ENCODE data around the gene ANO3.

DNA sequence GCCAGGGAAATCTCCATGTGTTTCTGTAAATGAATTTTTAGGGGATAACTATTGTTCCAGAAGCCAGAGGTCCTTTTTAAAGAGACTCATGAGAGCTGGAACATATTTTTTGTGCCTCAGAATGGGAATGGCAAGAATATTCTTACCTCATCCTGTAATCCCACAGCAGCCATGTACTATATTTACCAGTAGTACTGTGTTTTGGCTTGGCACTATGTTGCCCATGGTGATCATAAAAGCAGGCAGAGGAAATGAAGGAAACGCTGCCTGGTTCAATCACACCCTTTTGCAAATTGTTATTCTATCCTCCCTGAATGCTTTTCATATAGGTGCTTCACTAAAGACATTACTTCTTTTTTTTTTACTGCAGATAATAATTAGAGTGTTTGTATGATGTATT, 81.0 kb downstream of the ANO3 start:
- TF ChIP-seq EP300 (IDR thresholded peaks at IDR 0.05; ENCODE audit: borderline replicate concordance in 1 of 2, low read depth in 2 of 2, low read length in 2 of 2) (no peak), RAD21 (IDR thresholded peaks at IDR 0.05 in 1 of 2, conservative IDR thresholded peaks at IDR 0.05 in 1 of 2; ENCODE audit: low read depth in 2 of 2, low read length in 2 of 2) (no peak), CEBPB (IDR thresholded peaks at IDR 0.05; ENCODE audit: low read depth, low read length) (no peak), SUZ12 (IDR thresholded peaks at IDR 0.05; ENCODE audit: low read length) (no peak), SIN3A (conservative IDR thresholded peaks at IDR 0.05 in 1 of 2, IDR thresholded peaks at IDR 0.05 in 1 of 2; ENCODE audit: low read depth in 1 of 2, low read length in 2 of 2) (no peak)
- TF ChIP-seq, protein P1, sequence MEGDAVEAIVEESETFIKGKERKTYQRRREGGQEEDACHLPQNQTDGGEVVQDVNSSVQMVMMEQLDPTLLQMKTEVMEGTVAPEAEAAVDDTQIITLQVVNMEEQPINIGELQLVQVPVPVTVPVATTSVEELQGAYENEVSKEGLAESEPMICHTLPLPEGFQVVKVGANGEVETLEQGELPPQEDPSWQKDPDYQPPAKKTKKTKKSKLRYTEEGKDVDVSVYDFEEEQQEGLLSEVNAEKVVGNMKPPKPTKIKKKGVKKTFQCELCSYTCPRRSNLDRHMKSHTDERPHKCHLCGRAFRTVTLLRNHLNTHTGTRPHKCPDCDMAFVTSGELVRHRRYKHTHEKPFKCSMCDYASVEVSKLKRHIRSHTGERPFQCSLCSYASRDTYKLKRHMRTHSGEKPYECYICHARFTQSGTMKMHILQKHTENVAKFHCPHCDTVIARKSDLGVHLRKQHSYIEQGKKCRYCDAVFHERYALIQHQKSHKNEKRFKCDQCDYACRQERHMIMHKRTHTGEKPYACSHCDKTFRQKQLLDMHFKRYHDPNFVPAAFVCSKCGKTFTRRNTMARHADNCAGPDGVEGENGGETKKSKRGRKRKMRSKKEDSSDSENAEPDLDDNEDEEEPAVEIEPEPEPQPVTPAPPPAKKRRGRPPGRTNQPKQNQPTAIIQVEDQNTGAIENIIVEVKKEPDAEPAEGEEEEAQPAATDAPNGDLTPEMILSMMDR (IDR thresholded peaks at IDR 0.05; ENCODE audit: control extremely low read depth in 1 of 3, insufficient read depth in 1 of 3, low read depth in 1 of 3, low read length in 3 of 3) = no peak
